ENCODE results near the gene SCRN2.

DNA sequence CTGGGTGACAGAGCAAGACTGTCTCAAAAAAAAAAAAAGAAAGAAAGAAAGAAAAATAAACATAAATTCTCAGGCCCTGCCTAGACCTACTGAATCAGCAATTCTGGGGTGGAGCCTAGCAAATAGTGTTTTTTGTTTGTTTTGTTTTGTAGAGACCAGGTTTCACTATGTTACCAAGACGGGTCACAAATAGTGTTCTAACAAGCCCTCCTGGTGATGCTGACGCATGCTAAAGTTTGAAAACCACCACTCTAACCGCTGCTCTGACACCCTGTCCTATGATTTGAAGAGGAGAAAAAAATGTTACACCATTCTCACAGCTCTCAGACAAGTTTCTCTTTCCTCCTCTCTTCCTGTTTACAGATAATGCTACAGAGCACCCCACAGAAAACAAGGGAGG lies 11.2 kb downstream of the SCRN2 start:
- no peak for TF ChIP-seq SRF (IDR thresholded peaks at IDR 0.05; ENCODE audit: low read depth, low read length)
- TF ChIP-seq EZH2 (IDR thresholded peaks at IDR 0.05; ENCODE audit: low read depth, low read length, severe bottlenecking): no peak
- no peak for TF ChIP-seq SP2 (IDR thresholded peaks at IDR 0.05; ENCODE audit: low read length)

All from H1 (cell line).